Measurements from ENCODE around the gene SLC8B1.

Gene SLC8B1

GRCh38 chr12:113320401-113320800 is 14.5 kb downstream of the SLC8B1 start:
- TF ChIP-seq CTCF (IDR thresholded peaks at IDR 0.05; ENCODE audit: borderline replicate concordance, insufficient read depth, low read depth, low read length) = no peak
- H3K4me3 ChIP-seq (ENCODE audit: low read depth, low read length) = no peak overlapping the region

GRCh38 chr12:113318900-113319628 is 15.8 kb downstream of the SLC8B1 start:
- TF ChIP-seq CTCF (IDR thresholded peaks at IDR 0.05; ENCODE audit: borderline replicate concordance, insufficient read depth, low read depth, low read length) = no peak
- no peak overlapping the region for H3K4me3 ChIP-seq (ENCODE audit: low read depth, low read length)

GRCh38 chr12:113318046-113318656 is 16.8 kb downstream of the SLC8B1 start:
- no peak for TF ChIP-seq CTCF (IDR thresholded peaks at IDR 0.05; ENCODE audit: borderline replicate concordance, insufficient read depth, low read depth, low read length)
- no peak overlapping the region for H3K4me3 ChIP-seq (ENCODE audit: low read depth, low read length)

GRCh38 chr12:113317122-113317521 is 17.8 kb downstream of the SLC8B1 start:
- no peak overlapping the region for H3K4me3 ChIP-seq (ENCODE audit: low read depth, low read length)
- no peak for TF ChIP-seq CTCF (IDR thresholded peaks at IDR 0.05; ENCODE audit: borderline replicate concordance, insufficient read depth, low read depth, low read length)

GRCh38 chr12:113316155-113316554 is 18.8 kb downstream of the SLC8B1 start:
- no peak overlapping the region for H3K4me3 ChIP-seq (ENCODE audit: low read depth, low read length)
- TF ChIP-seq CTCF (IDR thresholded peaks at IDR 0.05; ENCODE audit: borderline replicate concordance, insufficient read depth, low read depth, low read length) = no peak

- no peak overlapping the region for H3K4me3 ChIP-seq (ENCODE audit: low read depth, low read length)
- no peak for TF ChIP-seq CTCF (IDR thresholded peaks at IDR 0.05; ENCODE audit: borderline replicate concordance, insufficient read depth, low read depth, low read length)
Measured at GRCh38 chr12:113315358-113315757, 19.6 kb downstream of the SLC8B1 start.

GRCh38 chr12:113314121-113314529 is 20.8 kb downstream of the SLC8B1 start:
- TF ChIP-seq CTCF (IDR thresholded peaks at IDR 0.05; ENCODE audit: borderline replicate concordance, insufficient read depth, low read depth, low read length) = no peak
- no peak overlapping the region for H3K4me3 ChIP-seq (ENCODE audit: low read depth, low read length)

All from GM12875 (cell line).